SK-N-SH (cell line): ENCODE data around the gene RGS17. TPM values are rescaled to one million over a fixed set of nuclear protein-coding genes. Genes with fewer than 3 reads are reported as not detected.

Experiments
- CTCF ChIA-PET: fragments of 300-600, 350-600 bp; formaldehyde crosslinking; extraction: SDS; loops from one replicate; lab custom pipeline; 2021; lab: Yijun Ruan, JAX
- POLR2A ChIA-PET: fragments of 350-600 bp; sonication (Branson Sonifier 250); formaldehyde crosslinking; extraction: SDS; loops from one replicate; lab custom pipeline; 2020; ENCODE audit warnings: antibody characterized with exemption, inconsistent platforms; lab: Yijun Ruan, JAX
- DNase-seq: peaks from one replicate; pipeline ENCODE4 v3.0.0; 2012
- H2AFZ ChIP-seq: fragments of 200-600 bp; sonication (generic); 2 replicates; pipeline ENCODE4 v1.8.1; 2016; ENCODE audit warnings: antibody characterized with exemption, mild to moderate bottlenecking, low read depth
- H3F3A ChIP-seq: fragments of 200-600 bp; sonication (generic); replicated peaks from 2 replicates; pipeline ENCODE3; 2016; ENCODE audit warnings: antibody characterized with exemption, mild to moderate bottlenecking; ENCODE audit not compliant: insufficient read depth
- H3K27ac ChIP-seq, 2 experiments: fragments of 200-500 bp in 1 of 2; fragments of 200-600 bp in 1 of 2; sonication (Bioruptor generic) in 1 of 2; sonication (generic), shearing (Covaris generic) in 1 of 2; 2 replicates each; pipeline versions ENCODE4 v1.5.1 to v1.6.1; 2014 to 2016; ENCODE audit warnings: low read depth in 2 of 2, inconsistent platforms in 1 of 2, low read length in 1 of 2, mild to moderate bottlenecking in 1 of 2, mixed read lengths in 1 of 2
- H3K27me3 ChIP-seq: fragments of 200-600 bp; sonication (generic), shearing (Covaris generic); 2 replicates; pipeline ENCODE4 v1.6.1; 2016; ENCODE audit warnings: mixed run types; ENCODE audit not compliant: insufficient read depth
- H3K36me3 ChIP-seq, 2 experiments: fragments of 200-500 bp in 1 of 2; fragments of 200-600 bp in 1 of 2; sonication (Bioruptor generic) in 1 of 2; sonication (generic) in 1 of 2; replicated peaks in 1 of 2; 2 replicates each; pipeline versions ENCODE3 to v1.5.1; 2014 to 2016; ENCODE audit warnings: low read length in 1 of 2, mild to moderate bottlenecking in 1 of 2; ENCODE audit not compliant: insufficient read depth in 2 of 2, control insufficient read depth in 1 of 2
- H3K4me1 ChIP-seq, 2 experiments: fragments of 200-500 bp in 1 of 2; fragments of 200-600 bp in 1 of 2; sonication (Bioruptor generic) in 1 of 2; sonication (generic), shearing (Covaris generic) in 1 of 2; 2 replicates each; pipeline versions ENCODE4 v1.5.1 to v1.6.1; 2014 to 2016; ENCODE audit warnings: low read depth in 1 of 2, low read length in 1 of 2, mixed run types in 1 of 2; ENCODE audit not compliant: insufficient read depth in 2 of 2, control insufficient read depth in 1 of 2
- H3K4me2 ChIP-seq: fragments of 200-600 bp; sonication (generic), shearing (Covaris generic); 2 replicates; pipeline ENCODE4 v1.6.1; 2017; ENCODE audit warnings: mixed run types
- H3K4me3 ChIP-seq, 2 experiments: fragments of 200-500 bp in 1 of 2; fragments of 200-600 bp in 1 of 2; sonication (Bioruptor generic) in 1 of 2; sonication (generic), shearing (Covaris generic) in 1 of 2; 2 replicates each; pipeline versions ENCODE4 v1.5.1 to v1.8.1; 2014 to 2016; ENCODE audit warnings: low read depth in 2 of 2, inconsistent platforms in 1 of 2, low read length in 1 of 2, mild to moderate bottlenecking in 1 of 2, mixed read lengths in 1 of 2, moderate library complexity in 1 of 2
- H3K79me2 ChIP-seq: fragments of 200-600 bp; sonication (generic); 2 replicates; pipeline ENCODE4 v1.8.1; 2017; ENCODE audit warnings: mild to moderate bottlenecking; ENCODE audit not compliant: insufficient read depth
- H3K9ac ChIP-seq: fragments of 200-600 bp; sonication (generic); 2 replicates; pipeline ENCODE4 v1.6.1; 2017; ENCODE audit warnings: mixed run types
- H3K9me2 ChIP-seq: fragments of 200-600 bp; sonication (generic); 2 replicates; pipeline ENCODE4 v1.6.1; 2017; ENCODE audit warnings: mixed run types
- H3K9me3 ChIP-seq: fragments of 200-600 bp; sonication (generic); 2 replicates; pipeline ENCODE4 v1.6.1; 2017; ENCODE audit warnings: mixed run types, mild to moderate bottlenecking, moderate library complexity
- H4K20me1 ChIP-seq: fragments of 200-600 bp; sonication (generic); 2 replicates; pipeline ENCODE4 v1.6.1; 2017; ENCODE audit warnings: mild to moderate bottlenecking, mixed run types; ENCODE audit not compliant: insufficient read depth
- CHD2 ChIP-seq: fragments of 150-350 bp; IDR thresholded peaks from 2 replicates; pipeline ENCODE4 v1.6.1; 2018; ENCODE audit warnings: low read length; ENCODE audit not compliant: partially characterized antibody
- EZH2phosphoT487 ChIP-seq: fragments of 200-600 bp; sonication (generic); IDR thresholded peaks from 2 replicates; pipeline ENCODE4 v1.6.1; 2017; ENCODE audit warnings: low read depth, mixed run types, mild to moderate bottlenecking, antibody characterized with exemption, moderate library complexity, borderline replicate concordance
- GABPA ChIP-seq: IDR thresholded peaks from 2 replicates; pipeline ENCODE4 v1.4.0; 2012; ENCODE audit warnings: low read depth, mild to moderate bottlenecking
- IRF3 ChIP-seq: fragments of 150-350 bp; IDR thresholded peaks from 2 replicates; pipeline ENCODE4 v1.6.1; 2016; ENCODE audit warnings: mild to moderate bottlenecking, low read depth, low read length
- MXI1 ChIP-seq: IDR thresholded peaks from 2 replicates; pipeline ENCODE4 v1.6.1; 2012; ENCODE audit warnings: mild to moderate bottlenecking, low read depth, low read length, improper control_type of control experiment
- TEAD4 ChIP-seq: IDR thresholded peaks from 2 replicates; pipeline ENCODE4 v1.4.0; 2012; ENCODE audit warnings: mild to moderate bottlenecking, borderline replicate concordance; ENCODE audit not compliant: insufficient read depth
- WGBS: methylation state at CpG from one replicate; pipeline ENCODE4 v1.1.6; 2017; ENCODE audit warnings: low lambda C conversion rate; 5-methylcytosine and 5-hydroxymethylcytosine counted together
- polyA plus RNA-seq, 3 experiments: library from polyadenylated mRNA; depleted of rRNA; stranded (reverse); fragments of >200 nt; gene quantifications; 2 replicates each; pipeline ENCODE4 v1.2.3, GENCODE V29; 2012
- TF ChIP-seq, protein P1 (sequence below): IDR thresholded peaks from 2 replicates; pipeline ENCODE4 v1.4.0; 2012; ENCODE audit warnings: low read depth
- TF ChIP-seq, protein P2 (sequence below): IDR thresholded peaks from 2 replicates; pipeline ENCODE4 v1.6.1; 2012; ENCODE audit warnings: mild to moderate bottlenecking, low read depth, low read length, moderate library complexity

The RGS17 gene
- polyA plus RNA-seq, 1 of the 3 experiments (the other 2 are of a cell fraction), result 1.4 TPM

DNA sequence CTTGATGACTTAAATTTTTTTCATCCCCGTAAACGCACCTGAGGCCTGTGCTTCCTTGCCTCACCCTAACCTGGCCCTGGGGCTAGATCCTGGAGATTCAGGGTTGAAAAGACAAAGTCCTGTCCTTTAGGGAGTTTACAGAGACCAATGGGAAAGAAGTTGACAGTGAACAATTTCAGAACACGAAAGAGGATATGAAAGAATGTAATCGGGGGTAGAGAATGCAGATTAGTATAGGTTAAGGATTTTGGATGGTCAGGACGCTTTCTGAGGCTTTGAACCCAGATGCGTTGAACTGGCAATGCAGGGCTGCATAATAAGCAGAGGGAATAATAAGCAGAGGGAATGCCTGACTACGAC lies 146.6 kb downstream of the RGS17 start:
- no peak for DNase-seq
- WGBS, result 5% methylated on average over 7 of the region's 7 CpGs

More for the DNA sequence above, 146.6 kb downstream of the RGS17 start:
- Histone ChIP-seq H3K4me2 (peak overlapping the region; percentile 97), H3K79me2 (peaks cover 71% of the 10 kb centered on the region), H3K9me2 (no peaks in the 10 kb centered on the region), H3K27ac (peak overlapping the region; percentile 95 to 99), H3F3A (peaks cover 23% of the 10 kb centered on the region), H3K4me3 (peak overlapping the region; percentile 95 to 98), H3K4me1 (peaks cover 5 to 14% of the 10 kb centered on the region in 2 experiments; a peak in 2 of 4 replicates), H3K9ac (peak overlapping the region; percentile 98), H2AFZ (no peak overlapping the region), H3K27me3 (no peaks in the 10 kb centered on the region)
- ChIA-PET CTCF (no interaction called here), POLR2A (no interaction called here)
- TF ChIP-seq, protein P1, sequence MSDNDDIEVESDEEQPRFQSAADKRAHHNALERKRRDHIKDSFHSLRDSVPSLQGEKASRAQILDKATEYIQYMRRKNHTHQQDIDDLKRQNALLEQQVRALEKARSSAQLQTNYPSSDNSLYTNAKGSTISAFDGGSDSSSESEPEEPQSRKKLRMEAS, result no peak
- TF ChIP-seq GABPA (no peak), EZH2phosphoT487 (no peak), CHD2 (no peak), TEAD4 (no peak), IRF3 (no peak), MXI1 (no peak)
- TF ChIP-seq, protein P2, sequence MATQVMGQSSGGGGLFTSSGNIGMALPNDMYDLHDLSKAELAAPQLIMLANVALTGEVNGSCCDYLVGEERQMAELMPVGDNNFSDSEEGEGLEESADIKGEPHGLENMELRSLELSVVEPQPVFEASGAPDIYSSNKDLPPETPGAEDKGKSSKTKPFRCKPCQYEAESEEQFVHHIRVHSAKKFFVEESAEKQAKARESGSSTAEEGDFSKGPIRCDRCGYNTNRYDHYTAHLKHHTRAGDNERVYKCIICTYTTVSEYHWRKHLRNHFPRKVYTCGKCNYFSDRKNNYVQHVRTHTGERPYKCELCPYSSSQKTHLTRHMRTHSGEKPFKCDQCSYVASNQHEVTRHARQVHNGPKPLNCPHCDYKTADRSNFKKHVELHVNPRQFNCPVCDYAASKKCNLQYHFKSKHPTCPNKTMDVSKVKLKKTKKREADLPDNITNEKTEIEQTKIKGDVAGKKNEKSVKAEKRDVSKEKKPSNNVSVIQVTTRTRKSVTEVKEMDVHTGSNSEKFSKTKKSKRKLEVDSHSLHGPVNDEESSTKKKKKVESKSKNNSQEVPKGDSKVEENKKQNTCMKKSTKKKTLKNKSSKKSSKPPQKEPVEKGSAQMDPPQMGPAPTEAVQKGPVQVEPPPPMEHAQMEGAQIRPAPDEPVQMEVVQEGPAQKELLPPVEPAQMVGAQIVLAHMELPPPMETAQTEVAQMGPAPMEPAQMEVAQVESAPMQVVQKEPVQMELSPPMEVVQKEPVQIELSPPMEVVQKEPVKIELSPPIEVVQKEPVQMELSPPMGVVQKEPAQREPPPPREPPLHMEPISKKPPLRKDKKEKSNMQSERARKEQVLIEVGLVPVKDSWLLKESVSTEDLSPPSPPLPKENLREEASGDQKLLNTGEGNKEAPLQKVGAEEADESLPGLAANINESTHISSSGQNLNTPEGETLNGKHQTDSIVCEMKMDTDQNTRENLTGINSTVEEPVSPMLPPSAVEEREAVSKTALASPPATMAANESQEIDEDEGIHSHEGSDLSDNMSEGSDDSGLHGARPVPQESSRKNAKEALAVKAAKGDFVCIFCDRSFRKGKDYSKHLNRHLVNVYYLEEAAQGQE, result no peak
- TF ChIP-seq, all 33 proteins: peak for 0
- Histone ChIP-seq H3K9me3 (no peaks in the 10 kb centered on the region), H3K36me3 (peaks cover 3 to 10% of the 10 kb centered on the region in 2 experiments), H4K20me1 (peaks cover 25% of the 10 kb centered on the region)
